Retinal pigment epithelial cell (primary cell): ENCODE data around the gene ATF6.

Experiments
- DNase-seq: peaks from one replicate; pipeline ENCODE4 v3.0.0-alpha.2; 2010; ENCODE audit warnings: low read depth
- H3K4me3 ChIP-seq: 2 replicates; pipeline ENCODE4 v1.5.1; 2011; ENCODE audit warnings: mild to moderate bottlenecking, low read length, control low read depth, moderate library complexity
- CTCF ChIP-seq: conservative IDR thresholded peaks from 2 replicates; pipeline ENCODE4 v1.5.1; 2011; ENCODE audit warnings: low read depth, low read length, control low read depth, inconsistent platforms

The ATF6 gene

GRCh38 chr1:161868832-161869231 is 102.7 kb downstream of the ATF6 start:
- no peak for DNase-seq
- H3K4me3 ChIP-seq = no peak overlapping the region
- TF ChIP-seq CTCF = no peak

GRCh38 chr1:161869291-161869690 is 103.2 kb downstream of the ATF6 start:
- DNase-seq = no peak
- no peak for TF ChIP-seq CTCF
- H3K4me3 ChIP-seq = no peak overlapping the region

GRCh38 chr1:161872506-161872905 is 106.4 kb downstream of the ATF6 start:
- no peak overlapping the region for H3K4me3 ChIP-seq
- no peak for TF ChIP-seq CTCF
- no peak for DNase-seq

GRCh38 chr1:161879261-161879660 is 113.1 kb downstream of the ATF6 start:
- DNase-seq = no peak
- TF ChIP-seq CTCF = no peak
- no peak overlapping the region for H3K4me3 ChIP-seq

- no peak for DNase-seq
- no peak for TF ChIP-seq CTCF
- H3K4me3 ChIP-seq = no peak overlapping the region
Observed at GRCh38 chr1:161884475-161884874, 118.4 kb downstream of the ATF6 start.

- DNase-seq = peak; percentile 71
- TF ChIP-seq CTCF = no peak
- no peak overlapping the region for H3K4me3 ChIP-seq
Observed at GRCh38 chr1:161885003-161885402, 118.9 kb downstream of the ATF6 start.

- H3K4me3 ChIP-seq = no peak overlapping the region
- TF ChIP-seq CTCF = no peak
- no peak for DNase-seq
Observed at GRCh38 chr1:161885759-161886158, 119.6 kb downstream of the ATF6 start.
